CD1c-positive myeloid dendritic cell (primary cell): Measurements from ENCODE around the gene GPR18.
A peak's percentile ranks its signal among the peaks of the same experiment; 100 is the strongest.
"Not testable (repeated sequence)": the region's sequence is repeated elsewhere in the genome, so short reads cannot be mapped to it uniquely, and the experiment has no call there.

ENCODE experiments used
- DNase-seq: peaks from one replicate; pipeline ENCODE4 v3.0.0-alpha.2; 2016; ENCODE audit errors: extremely low spot score

GPR18 gene

GRCh38 chr13:99266827-99267226, 8.6 kb upstream of the GPR18 start:
- DNase-seq, result no peak

DNA sequence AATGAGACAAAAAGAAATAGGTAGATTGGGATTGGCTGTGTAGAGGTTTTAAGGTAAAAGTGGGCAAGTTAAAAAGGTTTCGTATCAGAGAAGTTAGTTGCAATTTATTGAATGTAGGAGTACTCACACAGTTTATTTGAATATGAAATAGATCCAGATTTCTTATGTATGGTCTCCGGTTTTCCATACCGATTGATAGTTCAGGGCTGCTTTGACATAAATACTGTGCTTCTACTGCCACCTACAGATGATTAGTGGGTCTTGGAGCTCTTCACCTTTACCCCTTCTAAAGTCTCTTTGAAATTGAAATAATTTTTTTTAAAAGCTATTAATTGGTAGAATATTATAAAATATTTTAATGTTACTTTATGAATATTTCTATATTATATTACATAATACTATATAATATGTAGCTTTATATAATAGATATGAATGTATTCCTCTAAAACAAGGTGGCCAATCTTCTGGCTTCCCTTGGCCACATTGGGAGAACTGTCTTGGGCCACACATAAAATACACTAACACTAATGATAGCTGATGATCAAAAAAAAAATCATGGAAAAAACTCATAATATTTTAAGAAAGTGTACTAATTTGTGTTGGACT, 7.7 kb upstream of the GPR18 start:
- DNase-seq, result peak; percentile 67

DNA sequence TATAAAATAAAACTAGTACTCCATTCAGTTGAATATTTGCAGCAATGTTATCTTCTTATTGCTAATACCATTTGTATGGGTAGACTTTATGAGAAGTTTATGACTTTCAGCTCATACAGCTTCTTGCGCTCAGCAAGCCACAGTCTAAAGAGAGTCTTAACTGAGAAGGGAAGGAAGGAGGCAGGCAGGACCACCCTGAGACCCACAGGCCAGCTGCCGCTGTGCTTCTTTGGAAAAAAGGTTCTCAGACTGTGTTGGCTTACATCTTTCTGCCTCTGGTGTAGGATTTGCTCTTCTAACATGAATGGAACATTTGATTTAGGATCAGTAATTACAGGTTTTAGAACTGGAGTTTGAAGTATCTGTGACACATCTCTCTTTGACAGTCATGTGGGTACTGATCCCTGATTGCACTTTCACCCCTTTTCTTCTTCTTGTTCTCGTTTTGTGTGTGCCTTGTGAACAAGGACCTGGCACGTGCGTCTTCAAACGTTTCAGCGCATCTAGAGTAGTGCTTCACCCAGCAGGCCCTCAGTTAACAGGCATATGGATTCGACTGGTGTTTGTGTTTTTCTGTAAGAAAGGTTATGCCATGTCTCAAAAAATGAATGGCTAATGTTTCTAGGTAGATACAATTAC, 7.1 kb upstream of the GPR18 start:
- DNase-seq, result no peak

- no peak for DNase-seq
Measured at GRCh38 chr13:99264051-99264450, 5.9 kb upstream of the GPR18 start.

GRCh38 chr13:99263126-99263785, 5.1 kb upstream of the GPR18 start:
- DNase-seq, result no peak

DNA sequence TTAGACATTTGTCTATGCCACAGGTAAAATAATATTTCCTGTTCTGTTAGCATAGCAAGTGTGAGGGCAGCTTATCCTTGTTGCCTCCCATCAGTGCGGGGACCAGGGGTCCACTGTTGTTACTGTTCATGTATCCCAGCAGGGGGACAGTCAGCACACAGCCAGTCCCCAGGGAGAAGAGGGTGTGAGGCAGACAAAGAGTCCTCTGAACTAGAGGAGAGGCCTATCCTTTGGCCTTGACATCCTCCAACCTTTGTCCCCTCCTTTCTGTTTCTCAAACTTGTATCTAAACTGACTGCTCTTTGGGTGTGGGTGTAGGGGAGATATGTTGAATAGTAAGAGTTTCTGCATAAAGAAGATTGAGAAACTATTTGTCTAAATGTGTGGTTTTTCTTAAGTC, 2.9 kb upstream of the GPR18 start:
- DNase-seq, result no peak

GRCh38 chr13:99260216-99260615, 2.0 kb upstream of the GPR18 start:
- DNase-seq, result no peak

- DNase-seq, result peak; percentile 80
Measured at GRCh38 chr13:99258946-99259345, 767 bp upstream of the GPR18 start.

DNA sequence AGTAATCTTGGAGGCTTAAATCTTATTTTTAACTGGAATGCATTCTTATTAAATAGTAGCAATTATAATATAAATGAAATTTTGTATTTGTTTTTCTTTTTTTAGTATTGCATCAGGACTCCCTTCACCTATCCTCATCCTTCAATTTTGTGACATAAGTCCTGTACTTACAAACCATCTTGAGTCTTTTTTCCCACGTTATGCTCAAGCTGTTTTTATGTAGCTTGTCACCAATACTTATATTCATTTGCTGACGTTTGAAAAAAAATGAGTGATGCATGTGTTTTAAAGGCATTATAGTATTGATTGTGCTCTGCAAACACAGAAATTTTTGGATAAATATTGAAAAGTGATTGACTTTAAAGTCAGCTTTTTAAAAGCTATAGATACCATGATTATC, 888 bp downstream of the GPR18 start:
- no peak for DNase-seq

DNA sequence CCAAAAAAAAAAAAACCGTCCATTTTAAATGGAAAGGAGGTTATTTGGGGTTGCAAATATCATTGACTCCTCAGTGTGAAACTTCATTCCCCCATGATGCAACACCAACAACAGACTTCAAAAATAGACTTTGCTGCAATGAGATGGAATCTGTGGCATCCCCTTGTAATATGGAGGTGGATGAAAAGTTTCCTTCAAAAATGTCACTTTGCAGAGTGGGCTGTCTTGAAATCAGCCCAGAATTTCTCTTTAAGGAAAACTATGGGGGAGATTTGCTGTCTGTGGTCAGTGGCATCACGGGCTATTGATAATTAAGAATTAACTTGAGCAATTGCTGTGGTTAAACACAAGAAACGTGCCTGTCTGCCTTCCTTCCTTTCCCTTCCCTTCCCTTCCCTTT, 1.5 kb downstream of the GPR18 start:
- DNase-seq, result peak; percentile 21

- no peak for DNase-seq
Measured at GRCh38 chr13:99256283-99256682, 1.9 kb downstream of the GPR18 start.

GRCh38 chr13:99255271-99255670, 2.9 kb downstream of the GPR18 start:
- DNase-seq, result no peak

DNA sequence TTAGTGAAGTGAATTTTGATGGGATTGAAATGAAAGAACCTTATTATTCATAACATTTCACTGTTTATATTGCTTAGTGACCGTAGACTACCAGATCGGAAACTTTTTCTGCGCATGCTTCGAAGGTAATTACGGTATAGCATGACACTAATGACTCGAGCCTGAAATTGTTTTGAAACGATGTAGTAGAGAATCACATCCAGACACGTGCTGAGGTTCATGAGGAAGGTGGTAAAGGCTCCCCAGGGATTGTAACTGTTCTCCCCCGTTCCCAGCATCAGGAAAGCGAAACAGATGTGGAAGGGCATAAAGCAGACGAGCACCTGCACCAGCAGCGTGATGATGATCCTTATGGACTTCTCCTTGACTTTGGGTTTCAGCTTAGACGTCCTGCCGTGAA, 3.3 kb downstream of the GPR18 start:
- no peak for DNase-seq

- DNase-seq, result peak; percentile 30
Measured at GRCh38 chr13:99251921-99252320, 6.3 kb downstream of the GPR18 start.

DNA sequence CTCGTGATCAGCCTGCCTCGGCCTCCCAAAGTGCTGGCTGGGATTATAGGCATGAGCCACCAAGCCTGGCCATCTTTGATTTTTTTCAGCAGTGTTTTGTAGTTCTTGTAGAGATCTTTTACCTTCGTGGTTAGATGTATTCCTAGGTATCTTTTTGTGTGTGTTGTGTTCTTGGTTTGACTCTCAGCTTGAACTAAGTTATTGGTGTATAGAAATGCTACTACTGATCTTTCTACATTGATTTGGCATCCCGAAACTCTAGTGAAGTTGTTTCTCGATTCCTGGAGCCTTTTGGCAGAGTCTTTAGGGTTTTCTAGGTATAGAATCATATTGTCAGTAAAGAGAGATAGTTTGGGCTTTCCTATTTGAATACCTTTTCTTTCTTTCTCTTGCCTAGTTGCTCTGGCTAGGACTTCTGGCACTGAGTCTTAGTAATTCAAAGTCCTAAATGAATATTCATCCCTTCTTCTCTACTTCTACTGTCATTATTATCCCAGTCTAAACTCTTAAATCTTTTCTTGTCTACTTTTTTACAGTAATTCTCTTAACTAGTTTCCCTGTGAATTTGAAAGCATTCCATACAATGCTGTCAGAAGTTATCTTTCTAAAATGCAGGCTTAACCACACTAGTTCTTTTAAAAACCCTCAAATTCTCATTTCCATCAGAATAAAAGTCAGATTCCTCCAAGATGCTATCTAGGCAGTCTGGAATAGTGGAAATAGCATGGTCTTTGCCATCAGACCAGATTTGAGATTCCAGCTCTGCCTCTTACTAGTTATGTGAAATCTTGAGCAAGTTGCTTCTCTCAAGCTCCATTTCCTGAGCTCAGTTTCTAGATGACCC, 7.0 kb downstream of the GPR18 start:
- no peak for DNase-seq

DNA sequence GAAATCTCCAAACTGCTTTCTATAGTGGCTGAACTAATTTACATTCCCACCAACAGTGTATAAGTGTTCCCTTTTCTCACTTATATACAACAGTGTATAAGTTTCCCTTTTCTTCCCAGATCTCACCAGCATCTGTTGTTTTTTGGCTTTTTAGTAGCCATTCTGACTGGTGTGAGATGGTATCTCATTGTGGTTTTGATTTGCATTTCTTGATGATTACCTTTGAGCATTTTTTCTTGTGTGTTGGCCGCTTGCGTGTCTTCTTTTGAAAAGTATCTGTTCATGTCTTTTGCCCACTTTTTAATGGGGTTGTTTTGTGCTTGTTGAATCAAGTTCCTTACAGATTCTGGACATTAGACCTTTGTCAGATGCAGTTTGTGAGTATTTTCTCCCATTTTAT, 8.6 kb downstream of the GPR18 start:
- not testable (repeated sequence) for DNase-seq

GRCh38 chr13:99249178-99249577, 9.0 kb downstream of the GPR18 start:
- not testable (repeated sequence) for DNase-seq

- DNase-seq, result no peak
Measured at GRCh38 chr13:99246100-99246499, 12.1 kb downstream of the GPR18 start.

- DNase-seq, result no peak
Measured at GRCh38 chr13:99237981-99238662, 20.1 kb downstream of the GPR18 start.

GRCh38 chr13:99231721-99232120, 26.5 kb downstream of the GPR18 start:
- peak; percentile 71 for DNase-seq

- DNase-seq, result no peak
Measured at GRCh38 chr13:99230991-99231390, 27.2 kb downstream of the GPR18 start.

DNA sequence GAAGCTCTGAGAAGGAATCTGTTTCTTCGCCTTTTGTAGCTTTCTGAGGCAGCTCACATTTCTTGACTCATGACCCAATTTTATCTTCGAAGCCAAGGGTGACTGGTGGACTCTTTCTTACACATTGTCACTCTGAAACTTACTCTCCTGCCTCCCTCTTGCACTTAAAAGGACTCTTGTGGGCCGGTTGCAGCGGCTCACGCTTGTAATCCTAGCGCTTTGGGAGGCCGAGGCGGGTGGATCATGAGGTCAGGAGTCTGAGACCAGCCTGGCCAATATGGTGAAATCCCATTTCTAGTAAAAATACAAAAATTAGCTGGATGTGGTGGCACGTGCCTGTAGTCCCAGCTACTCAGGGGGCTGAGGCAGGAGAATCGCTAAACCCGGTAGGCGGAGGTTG, 27.6 kb downstream of the GPR18 start:
- not testable (repeated sequence) for DNase-seq
